HG03025 (cell line): ENCODE results near the gene CRELD2.

ENCODE experiments used
- ATAC-seq: cut with Tn5 transposase; IDR thresholded peaks from one replicate; pipeline ENCODE4 v1.9.1; 2021; ENCODE audit warnings: mild to moderate bottlenecking, moderate library complexity; ENCODE audit not compliant: unreplicated experiment, low FRiP score

The CRELD2 gene

GRCh38 chr22:49954354-49954753 is 35.9 kb downstream of the CRELD2 start:
- no peak for ATAC-seq

GRCh38 chr22:49954991-49955580 is 36.7 kb downstream of the CRELD2 start:
- ATAC-seq, result no peak

- ATAC-seq, result no peak
These were observed 37.4 kb downstream of the CRELD2 start for GRCh38 chr22:49955581-49956417.

GRCh38 chr22:49956418-49956770 is 38.0 kb downstream of the CRELD2 start:
- ATAC-seq, result no peak

GRCh38 chr22:49956914-49957825 is 38.7 kb downstream of the CRELD2 start:
- ATAC-seq, result no peak

GRCh38 chr22:49957826-49958365 is 39.5 kb downstream of the CRELD2 start:
- ATAC-seq, result no peak

GRCh38 chr22:49958366-49958921 is 40.0 kb downstream of the CRELD2 start:
- ATAC-seq, result no peak

- no peak for ATAC-seq
These were observed 40.7 kb downstream of the CRELD2 start for GRCh38 chr22:49958931-49959781.

- ATAC-seq, result peak; percentile 7
These were observed 41.3 kb downstream of the CRELD2 start for GRCh38 chr22:49959782-49960158.

- ATAC-seq, result peak; percentile 59
These were observed 41.9 kb downstream of the CRELD2 start, which contains the start of gene PIM3 for GRCh38 chr22:49960159-49961004. PIM3 (plus strand) TSS chr22:49960772; CDS start chr22:49960948, 176 bp downstream.

- ATAC-seq, result no peak
These were observed 42.7 kb downstream of the CRELD2 start for GRCh38 chr22:49961005-49961600.

- no peak for ATAC-seq
These were observed 43.2 kb downstream of the CRELD2 start for GRCh38 chr22:49961601-49962011.

- no peak for ATAC-seq
These were observed 43.7 kb downstream of the CRELD2 start for GRCh38 chr22:49962012-49962750.

GRCh38 chr22:49962751-49963646 is 44.6 kb downstream of the CRELD2 start:
- no peak for ATAC-seq

- ATAC-seq, result no peak
These were observed 45.2 kb downstream of the CRELD2 start for GRCh38 chr22:49963647-49964026.
